Right lobe of liver (tissue), 4 donors: ENCODE measurements around the gene PRKG2.

Experiments
- POLR2A ChIP-seq: fragments of 450-650 bp; IDR thresholded peaks from one replicate; pipeline ENCODE4 v1.6.1; 2017; ENCODE audit warnings: antibody characterized with exemption, mild to moderate bottlenecking
- TF ChIP-seq, protein P1 (sequence below), 4 donors: fragments of 200-600 bp in 3 of 4; fragments of 450-650 bp in 1 of 4; IDR thresholded peaks; one replicate each; pipeline versions ENCODE4 v1.5.1 to v1.8.0; 2016 to 2022; ENCODE audit warnings: antibody characterized with exemption in 4 of 4, mild to moderate bottlenecking in 2 of 4
- donor health status: DM: no; HTN: no; CAD: no.
- donor health status: DM: no; HTN: no; CAD: no.
- donor health status: DM: no; HTN: yes; CAD: no.

DNA sequence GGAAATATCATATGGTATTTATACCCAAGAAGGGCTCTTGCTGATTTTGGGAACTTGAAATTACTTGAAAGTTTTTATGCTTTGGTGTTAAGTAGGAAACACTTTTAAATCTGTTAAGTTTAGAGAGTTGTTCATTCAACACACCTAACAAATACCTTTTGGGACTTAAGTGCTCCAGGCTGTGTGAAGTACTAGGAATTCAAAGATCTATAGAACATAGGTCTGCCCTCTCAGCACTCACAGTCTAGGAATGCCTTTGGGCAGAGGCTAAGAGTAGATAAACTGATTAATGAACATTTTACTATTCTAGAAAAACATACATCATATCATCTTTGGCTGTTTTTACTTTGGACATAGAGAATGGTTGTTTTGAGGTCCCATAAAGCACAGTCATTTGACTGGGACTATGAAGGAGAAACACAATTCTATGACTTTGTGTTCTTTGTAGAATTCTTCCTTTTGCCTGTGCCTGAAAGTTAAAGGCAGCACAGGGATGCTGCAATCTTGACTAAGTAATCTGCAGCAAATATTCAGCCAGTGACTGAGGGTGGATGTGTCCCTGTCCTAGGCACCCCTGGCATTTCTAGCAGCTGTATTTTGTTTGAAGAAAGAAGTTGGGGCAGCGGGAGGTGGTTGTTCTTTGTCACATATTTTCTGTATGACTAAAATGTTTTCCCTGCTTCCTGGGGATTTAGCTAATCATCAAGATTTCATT lies 176.2 kb downstream of the PRKG2 start:
- TF ChIP-seq, protein P1, sequence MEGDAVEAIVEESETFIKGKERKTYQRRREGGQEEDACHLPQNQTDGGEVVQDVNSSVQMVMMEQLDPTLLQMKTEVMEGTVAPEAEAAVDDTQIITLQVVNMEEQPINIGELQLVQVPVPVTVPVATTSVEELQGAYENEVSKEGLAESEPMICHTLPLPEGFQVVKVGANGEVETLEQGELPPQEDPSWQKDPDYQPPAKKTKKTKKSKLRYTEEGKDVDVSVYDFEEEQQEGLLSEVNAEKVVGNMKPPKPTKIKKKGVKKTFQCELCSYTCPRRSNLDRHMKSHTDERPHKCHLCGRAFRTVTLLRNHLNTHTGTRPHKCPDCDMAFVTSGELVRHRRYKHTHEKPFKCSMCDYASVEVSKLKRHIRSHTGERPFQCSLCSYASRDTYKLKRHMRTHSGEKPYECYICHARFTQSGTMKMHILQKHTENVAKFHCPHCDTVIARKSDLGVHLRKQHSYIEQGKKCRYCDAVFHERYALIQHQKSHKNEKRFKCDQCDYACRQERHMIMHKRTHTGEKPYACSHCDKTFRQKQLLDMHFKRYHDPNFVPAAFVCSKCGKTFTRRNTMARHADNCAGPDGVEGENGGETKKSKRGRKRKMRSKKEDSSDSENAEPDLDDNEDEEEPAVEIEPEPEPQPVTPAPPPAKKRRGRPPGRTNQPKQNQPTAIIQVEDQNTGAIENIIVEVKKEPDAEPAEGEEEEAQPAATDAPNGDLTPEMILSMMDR (IDR thresholded peaks at IDR 0.05): no peak
- TF ChIP-seq POLR2A: no peak
